HepG2 (cell line): ENCODE data around the gene RAB40C. TPM values are rescaled to one million over a fixed set of nuclear protein-coding genes. Genes with fewer than 3 reads are reported as not detected.

Experiments used
- ARNTL ChIP-seq: sonication (generic); formaldehyde crosslinking; IDR thresholded peaks from 2 replicates; pipeline ENCODE4 v1.4.0; 2020; ENCODE audit warnings: mild to moderate bottlenecking, missing genetic modification reagents
- ATF5 ChIP-seq: sonication (generic); formaldehyde crosslinking; IDR thresholded peaks from 2 replicates; pipeline ENCODE4 v1.4.0; 2020; ENCODE audit warnings: mild to moderate bottlenecking, low read depth, missing genetic modification reagents
- ATRX ChIP-seq: sonication (generic); formaldehyde crosslinking; IDR thresholded peaks from 2 replicates; pipeline ENCODE4 v1.4.0; 2020; ENCODE audit warnings: missing genetic modification reagents, borderline replicate concordance
- GABPB1 ChIP-seq: IDR thresholded peaks from 2 replicates; pipeline ENCODE4 v1.6.1; 2016; ENCODE audit warnings: mild to moderate bottlenecking, missing genetic modification reagents, moderate library complexity, missing compliant biosample characterization
- IKZF1 ChIP-seq: fragments of 450-650 bp; IDR thresholded peaks from 2 replicates; pipeline ENCODE4 v1.7.1; 2016
- LCORL ChIP-seq, 2 experiments: fragments of 450-650 bp in 1 of 2; sonication (generic) in 1 of 2; formaldehyde crosslinking in 1 of 2; IDR thresholded peaks; 2 replicates each; pipeline versions ENCODE4 v1.5.0 to v1.6.1; 2017 to 2020; ENCODE audit warnings: antibody characterized with exemption in 1 of 2, missing genetic modification reagents in 1 of 2
- MZF1 ChIP-seq: sonication (generic); formaldehyde crosslinking; IDR thresholded peaks from 2 replicates; pipeline ENCODE4 v1.8.1; 2023; ENCODE audit warnings: mild to moderate bottlenecking, missing genetic modification reagents, borderline replicate concordance
- RBM39 ChIP-seq: fragments of 200-400 bp; formaldehyde crosslinking; IDR thresholded peaks from one replicate; pipeline ENCODE4 v1.6.1; 2018; ENCODE audit warnings: antibody characterized with exemption, mild to moderate bottlenecking, low read depth, low read length; ENCODE audit not compliant: poor library complexity, severe bottlenecking
- TCF7 ChIP-seq: sonication (generic); IDR thresholded peaks from 2 replicates; pipeline ENCODE4 v1.6.1; 2016; ENCODE audit warnings: antibody characterized with exemption, low read depth
- ZBTB20 ChIP-seq: sonication (generic); formaldehyde crosslinking; IDR thresholded peaks from 2 replicates; pipeline ENCODE4 v1.8.1; 2023; ENCODE audit warnings: missing genetic modification reagents, low read depth, mild to moderate bottlenecking, borderline replicate concordance
- ZEB1 ChIP-seq: IDR thresholded peaks from 2 replicates; pipeline ENCODE4 v1.6.1; 2012; ENCODE audit warnings: mild to moderate bottlenecking, low read depth, inconsistent platforms; ENCODE audit not compliant: insufficient replicate concordance
- ZHX1 ChIP-seq: sonication (generic); formaldehyde crosslinking; IDR thresholded peaks from 2 replicates; pipeline ENCODE4 v1.8.1; 2022; ENCODE audit warnings: low read depth, mild to moderate bottlenecking, missing genetic modification reagents
- ZNF136 ChIP-seq: sonication (generic); formaldehyde crosslinking; IDR thresholded peaks from 2 replicates; pipeline ENCODE4 v1.8.1; 2022; ENCODE audit warnings: low read depth, mild to moderate bottlenecking, moderate library complexity, missing genetic modification reagents
- ZNF230 ChIP-seq: sonication (generic); formaldehyde crosslinking; IDR thresholded peaks from 2 replicates; pipeline ENCODE4 v1.4.0; 2020; ENCODE audit warnings: mild to moderate bottlenecking, missing genetic modification reagents
- ZNF792 ChIP-seq: IDR thresholded peaks from 2 replicates; pipeline ENCODE4 v1.6.1; 2016
- ZNF841 ChIP-seq: sonication (generic); formaldehyde crosslinking; IDR thresholded peaks from 2 replicates; pipeline ENCODE4 v1.8.1; 2023; ENCODE audit warnings: missing genetic modification reagents, borderline replicate concordance
- ZNF891 ChIP-seq: sonication (generic); formaldehyde crosslinking; IDR thresholded peaks from 2 replicates; pipeline ENCODE4 v1.5.0; 2020; ENCODE audit warnings: mild to moderate bottlenecking, missing genetic modification reagents
- ZSCAN12 ChIP-seq: sonication (generic); formaldehyde crosslinking; IDR thresholded peaks from 2 replicates; pipeline ENCODE4 v1.9.0; 2021; ENCODE audit warnings: mild to moderate bottlenecking, missing genetic modification reagents
- polyA plus RNA-seq, 8 experiments: library from polyadenylated mRNA; depleted of rRNA in 3 of 8; stranded (reverse) in 7 of 8; unstranded in 1 of 8; fragments of >200 nt; fragmentation: Illumina TruSeq in 4 of 8; extraction: Trizol in 4 of 8; gene quantifications; 2 replicates each; pipeline versions ENCODE4 v1.2.1 to v1.2.3, GENCODE V29; 2011 to 2016; ENCODE audit warnings: low read depth in 4 of 8, missing spikeins in 1 of 8, mixed read lengths in 1 of 8; ENCODE audit not compliant: insufficient read depth in 1 of 8
- total RNA-seq, 5 experiments: library from RNA; depleted of rRNA; stranded (reverse); fragments of >200 nt; fragmentation: Illumina TruSeq; extraction: Trizol; gene quantifications; 2 replicates each; pipeline ENCODE4 v1.2.3, GENCODE V29; 2016; ENCODE audit warnings: low read depth in 1 of 5
- TF ChIP-seq, protein P1 (sequence below): IDR thresholded peaks from 2 replicates; pipeline ENCODE4 v1.4.0; 2020; ENCODE audit warnings: mild to moderate bottlenecking, missing genetic modification reagents
- TF ChIP-seq, protein P2 (sequence below): sonication (generic); formaldehyde crosslinking; IDR thresholded peaks from 2 replicates; pipeline ENCODE4 v1.4.0; 2020; ENCODE audit warnings: mild to moderate bottlenecking, missing genetic modification reagents

Gene RAB40C
- total and polyA plus RNA-seq, 2 of the 13 experiments (the other 11 are each of a cell fraction or from before 2014, with no cell fraction given) = 7.7 to 11.5 TPM

DNA sequence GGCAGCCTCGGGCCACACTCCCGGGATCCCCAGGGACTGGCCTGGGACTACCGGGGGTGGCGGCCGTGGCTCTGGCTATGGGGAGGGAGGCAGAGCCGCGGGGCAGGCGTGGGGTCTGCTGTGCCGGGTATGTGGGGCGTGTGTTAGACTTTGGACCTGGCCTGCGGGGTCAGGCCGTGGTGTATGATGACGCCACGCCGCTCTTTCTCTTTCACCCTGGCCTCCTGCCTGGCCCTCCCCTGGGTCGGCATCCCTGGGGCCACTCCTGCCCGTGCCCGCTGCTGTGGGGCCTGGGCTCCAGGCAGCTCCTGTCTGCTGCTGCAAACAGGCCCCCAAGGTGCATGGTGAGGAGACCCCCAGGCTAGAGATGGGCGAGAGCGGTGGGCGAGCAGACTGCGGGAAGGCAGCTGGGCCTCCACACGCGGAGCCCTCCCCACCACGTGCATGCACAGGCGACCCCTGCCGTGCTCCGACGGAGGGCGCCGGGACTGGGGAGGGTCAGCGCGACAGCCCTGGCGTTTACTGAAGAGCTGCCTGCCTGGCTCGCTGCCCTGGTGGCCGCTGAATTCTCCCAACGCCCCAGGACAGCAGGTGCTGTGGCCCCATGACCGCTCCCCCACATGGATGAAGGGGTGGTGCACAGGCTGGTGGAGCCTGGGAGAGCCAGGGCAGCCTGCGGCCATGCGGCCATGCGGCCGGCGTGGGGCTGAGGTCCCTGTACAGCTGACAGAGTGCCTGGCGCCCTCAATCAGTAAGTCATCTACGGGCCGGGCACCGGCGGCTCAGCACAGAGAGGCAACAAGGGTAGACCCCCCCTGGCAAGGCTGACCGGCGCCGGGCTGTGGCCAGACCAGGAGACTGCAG is 46.3 kb upstream of the RAB40C start (continued):
- no peak for TF ChIP-seq MZF1 (CRISPR knock-in tag)
- TF ChIP-seq, protein P1, sequence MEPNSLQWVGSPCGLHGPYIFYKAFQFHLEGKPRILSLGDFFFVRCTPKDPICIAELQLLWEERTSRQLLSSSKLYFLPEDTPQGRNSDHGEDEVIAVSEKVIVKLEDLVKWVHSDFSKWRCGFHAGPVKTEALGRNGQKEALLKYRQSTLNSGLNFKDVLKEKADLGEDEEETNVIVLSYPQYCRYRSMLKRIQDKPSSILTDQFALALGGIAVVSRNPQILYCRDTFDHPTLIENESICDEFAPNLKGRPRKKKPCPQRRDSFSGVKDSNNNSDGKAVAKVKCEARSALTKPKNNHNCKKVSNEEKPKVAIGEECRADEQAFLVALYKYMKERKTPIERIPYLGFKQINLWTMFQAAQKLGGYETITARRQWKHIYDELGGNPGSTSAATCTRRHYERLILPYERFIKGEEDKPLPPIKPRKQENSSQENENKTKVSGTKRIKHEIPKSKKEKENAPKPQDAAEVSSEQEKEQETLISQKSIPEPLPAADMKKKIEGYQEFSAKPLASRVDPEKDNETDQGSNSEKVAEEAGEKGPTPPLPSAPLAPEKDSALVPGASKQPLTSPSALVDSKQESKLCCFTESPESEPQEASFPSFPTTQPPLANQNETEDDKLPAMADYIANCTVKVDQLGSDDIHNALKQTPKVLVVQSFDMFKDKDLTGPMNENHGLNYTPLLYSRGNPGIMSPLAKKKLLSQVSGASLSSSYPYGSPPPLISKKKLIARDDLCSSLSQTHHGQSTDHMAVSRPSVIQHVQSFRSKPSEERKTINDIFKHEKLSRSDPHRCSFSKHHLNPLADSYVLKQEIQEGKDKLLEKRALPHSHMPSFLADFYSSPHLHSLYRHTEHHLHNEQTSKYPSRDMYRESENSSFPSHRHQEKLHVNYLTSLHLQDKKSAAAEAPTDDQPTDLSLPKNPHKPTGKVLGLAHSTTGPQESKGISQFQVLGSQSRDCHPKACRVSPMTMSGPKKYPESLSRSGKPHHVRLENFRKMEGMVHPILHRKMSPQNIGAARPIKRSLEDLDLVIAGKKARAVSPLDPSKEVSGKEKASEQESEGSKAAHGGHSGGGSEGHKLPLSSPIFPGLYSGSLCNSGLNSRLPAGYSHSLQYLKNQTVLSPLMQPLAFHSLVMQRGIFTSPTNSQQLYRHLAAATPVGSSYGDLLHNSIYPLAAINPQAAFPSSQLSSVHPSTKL (CRISPR knock-in tag) = peak; percentile 46; the same call in 1 of the 2 replicates
- TF ChIP-seq IKZF1 = no peak
- TF ChIP-seq ATF5 (CRISPR knock-in tag) = no peak
- TF ChIP-seq ZNF891 = no peak
- no peak for TF ChIP-seq TCF7
- no peak for TF ChIP-seq ZEB1
- no peak for TF ChIP-seq ZNF792
- TF ChIP-seq ZBTB20 (CRISPR knock-in tag) = no peak
- no peak for TF ChIP-seq ZNF841 (CRISPR knock-in tag)
- TF ChIP-seq ZNF136 (CRISPR knock-in tag) = no peak
- peak; percentile 66 for TF ChIP-seq GABPB1 (CRISPR knock-in tag)
- TF ChIP-seq ZNF230 = no peak
- no peak for TF ChIP-seq ZSCAN12 (CRISPR knock-in tag)
- TF ChIP-seq RBM39 = no peak
- TF ChIP-seq, protein P2, sequence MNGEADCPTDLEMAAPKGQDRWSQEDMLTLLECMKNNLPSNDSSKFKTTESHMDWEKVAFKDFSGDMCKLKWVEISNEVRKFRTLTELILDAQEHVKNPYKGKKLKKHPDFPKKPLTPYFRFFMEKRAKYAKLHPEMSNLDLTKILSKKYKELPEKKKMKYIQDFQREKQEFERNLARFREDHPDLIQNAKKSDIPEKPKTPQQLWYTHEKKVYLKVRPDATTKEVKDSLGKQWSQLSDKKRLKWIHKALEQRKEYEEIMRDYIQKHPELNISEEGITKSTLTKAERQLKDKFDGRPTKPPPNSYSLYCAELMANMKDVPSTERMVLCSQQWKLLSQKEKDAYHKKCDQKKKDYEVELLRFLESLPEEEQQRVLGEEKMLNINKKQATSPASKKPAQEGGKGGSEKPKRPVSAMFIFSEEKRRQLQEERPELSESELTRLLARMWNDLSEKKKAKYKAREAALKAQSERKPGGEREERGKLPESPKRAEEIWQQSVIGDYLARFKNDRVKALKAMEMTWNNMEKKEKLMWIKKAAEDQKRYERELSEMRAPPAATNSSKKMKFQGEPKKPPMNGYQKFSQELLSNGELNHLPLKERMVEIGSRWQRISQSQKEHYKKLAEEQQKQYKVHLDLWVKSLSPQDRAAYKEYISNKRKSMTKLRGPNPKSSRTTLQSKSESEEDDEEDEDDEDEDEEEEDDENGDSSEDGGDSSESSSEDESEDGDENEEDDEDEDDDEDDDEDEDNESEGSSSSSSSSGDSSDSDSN (CRISPR knock-in tag) = peak; percentile 77
- TF ChIP-seq LCORL (IDR thresholded peaks at IDR 0.05) = no peak
- TF ChIP-seq LCORL (CRISPR knock-in tag; IDR thresholded peaks at IDR 0.05) = peak; percentile 75
- no peak for TF ChIP-seq ATRX (CRISPR knock-in tag)
- peak; percentile 81; the same call in 1 of the 2 replicates for TF ChIP-seq ZHX1
- TF ChIP-seq ARNTL (CRISPR knock-in tag) = peak; percentile 60; the same call in 1 of the 2 replicates
